GM12892 (cell line): Measurements from ENCODE around the gene ATP10A.
"Not testable (repeated sequence)": the region's sequence is repeated elsewhere in the genome, so short reads cannot be mapped to it uniquely, and the experiment has no call there.

ENCODE experiments used
- DNase-seq: peaks from one replicate; pipeline ENCODE4 v3.0.0; 2011; ENCODE audit not compliant: insufficient read length
- FAIRE-seq: peaks from 2 replicates; lab custom pipeline; 2011; peaks lifted over from hg19 to GRCh38; lab: Jason Lieb, UNC
- POLR2A ChIP-seq: IDR thresholded peaks from 2 replicates; pipeline ENCODE4 v1.6.1; 2011; ENCODE audit warnings: low read depth, low read length, control low read depth
- POLR2AphosphoS5 ChIP-seq: IDR thresholded peaks from 2 replicates; pipeline ENCODE4 v1.6.1; 2011; ENCODE audit warnings: low read depth, low read length, control low read depth
- TAF1 ChIP-seq: IDR thresholded peaks from 2 replicates; pipeline ENCODE4 v1.6.1; 2011; ENCODE audit warnings: low read depth, mild to moderate bottlenecking, control low read depth, low read length, borderline replicate concordance

Gene ATP10A

DNA sequence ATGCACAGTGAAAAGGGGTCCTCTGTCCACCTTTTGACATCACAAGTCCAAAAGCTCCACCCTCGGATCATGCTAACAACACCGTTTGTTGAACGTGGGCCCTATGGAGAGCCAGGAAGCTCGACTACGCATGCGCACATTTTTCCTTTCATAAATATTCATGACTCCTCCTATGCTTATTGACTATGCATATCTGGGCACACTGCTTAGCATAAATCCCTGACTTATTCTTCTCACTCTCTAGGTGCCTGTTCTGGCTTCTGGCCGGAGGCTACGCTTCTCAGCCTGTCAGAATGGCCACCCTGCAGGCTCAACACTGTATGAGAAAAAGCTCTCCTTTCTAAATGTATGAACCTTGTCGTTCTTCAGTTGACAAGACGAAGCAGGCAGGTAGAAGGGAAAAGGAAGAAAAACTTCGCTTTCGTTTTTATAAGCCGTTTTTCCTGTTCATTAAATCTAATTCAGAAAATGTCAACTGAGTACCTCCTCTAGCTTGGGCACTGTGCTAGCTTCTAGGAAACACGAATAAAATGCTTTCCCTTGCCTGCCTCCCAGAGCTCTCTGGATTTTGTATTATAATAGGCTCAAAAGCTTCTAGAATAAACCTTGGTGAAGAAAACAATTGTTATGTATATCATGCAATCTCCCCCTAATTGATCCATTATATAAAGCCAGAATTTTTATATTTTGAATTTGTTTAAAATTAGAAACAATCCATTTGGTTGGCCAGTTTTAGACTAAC, 207.7 kb downstream of the ATP10A start:
- FAIRE-seq (no peak), DNase-seq (no peak)
- no peak for TF ChIP-seq TAF1
- TF ChIP-seq POLR2A = no peak
- TF ChIP-seq POLR2AphosphoS5 = no peak

DNA sequence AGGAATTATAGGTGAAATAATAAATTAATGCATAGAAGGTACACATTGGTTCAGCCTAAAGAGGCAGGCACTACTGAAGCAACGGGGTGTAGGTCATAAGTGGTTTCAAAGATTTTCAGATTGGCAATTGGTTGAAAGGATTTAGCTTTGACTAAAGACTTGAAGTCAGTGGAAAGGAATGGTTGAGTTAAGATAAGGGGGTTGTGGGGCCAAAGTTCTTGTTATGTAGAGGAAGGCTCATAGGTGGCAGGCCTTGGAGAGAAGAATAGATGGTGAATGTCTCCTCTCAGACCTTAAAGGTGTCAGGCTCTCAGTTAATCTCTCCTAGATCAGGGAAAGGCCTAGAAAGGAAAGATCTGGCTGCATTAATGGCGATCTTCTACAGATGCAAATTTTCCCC, 209.8 kb downstream of the ATP10A start:
- DNase-seq (no peak), FAIRE-seq (no peak)
- TF ChIP-seq TAF1 (no peak), POLR2AphosphoS5 (no peak), POLR2A (no peak)

DNA sequence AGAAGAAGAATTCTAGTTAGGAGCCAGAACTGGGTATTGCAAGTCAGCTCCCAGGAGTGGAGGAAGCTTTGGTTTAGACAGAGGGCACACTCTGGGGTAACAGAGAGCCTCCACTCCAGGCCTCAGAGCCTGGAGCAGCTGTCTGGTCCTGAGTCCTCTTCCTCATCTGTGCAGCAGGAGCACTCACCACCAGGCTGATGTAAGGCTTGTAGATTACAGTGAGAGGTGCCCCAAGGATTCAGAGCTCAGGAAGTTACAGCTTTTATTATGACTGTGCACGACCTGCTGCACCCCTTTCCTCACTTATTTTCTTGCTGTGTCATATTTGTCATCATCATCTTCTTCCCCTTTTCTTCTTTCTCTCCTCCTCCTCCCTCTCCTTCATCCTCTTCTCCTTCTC, 210.4 kb downstream of the ATP10A start:
- no peak for FAIRE-seq
- no peak for DNase-seq
- TF ChIP-seq POLR2A = no peak

DNA sequence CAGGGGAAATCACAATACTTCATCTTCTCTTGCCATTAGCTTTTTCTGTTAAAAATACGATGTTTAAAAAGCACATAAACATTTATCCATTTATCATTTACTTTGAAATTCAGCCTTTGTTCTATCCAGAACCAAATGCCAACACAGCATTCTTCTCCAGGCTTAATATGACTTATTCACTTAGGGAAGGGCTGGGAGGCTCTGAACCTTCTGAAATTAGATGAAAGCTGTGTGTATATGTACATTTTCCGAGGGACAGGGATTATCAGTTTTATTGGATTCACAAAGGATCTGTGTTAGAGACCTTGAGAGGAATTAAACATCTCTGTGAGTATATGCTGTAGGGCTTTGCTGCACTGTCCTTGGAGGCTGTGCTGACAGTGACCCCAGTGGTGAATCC, 213.7 kb downstream of the ATP10A start:
- no peak for TF ChIP-seq POLR2A
- no peak for FAIRE-seq
- DNase-seq = no peak

DNA sequence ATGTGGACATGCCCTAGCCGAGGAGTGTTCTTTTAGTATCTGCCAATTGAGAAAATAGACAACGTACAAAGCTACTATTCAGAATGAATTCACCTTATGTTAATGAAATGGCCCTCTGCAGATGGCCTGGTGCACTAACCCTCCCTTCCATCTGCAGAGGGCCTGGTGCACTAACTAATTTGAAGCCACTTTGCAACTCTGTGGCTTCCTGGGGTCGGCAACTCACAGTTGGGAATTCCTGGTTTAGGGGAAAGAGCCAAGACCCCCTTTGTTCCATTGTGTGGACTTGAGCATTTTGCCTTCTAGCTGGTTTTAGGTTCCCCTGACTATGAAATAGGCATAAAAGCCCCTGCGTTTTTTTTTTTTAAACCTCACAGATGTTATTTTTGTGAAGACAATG, 220.0 kb downstream of the ATP10A start:
- TF ChIP-seq POLR2AphosphoS5 (no peak), TAF1 (no peak), POLR2A (no peak)
- no peak for FAIRE-seq
- no peak for DNase-seq

DNA sequence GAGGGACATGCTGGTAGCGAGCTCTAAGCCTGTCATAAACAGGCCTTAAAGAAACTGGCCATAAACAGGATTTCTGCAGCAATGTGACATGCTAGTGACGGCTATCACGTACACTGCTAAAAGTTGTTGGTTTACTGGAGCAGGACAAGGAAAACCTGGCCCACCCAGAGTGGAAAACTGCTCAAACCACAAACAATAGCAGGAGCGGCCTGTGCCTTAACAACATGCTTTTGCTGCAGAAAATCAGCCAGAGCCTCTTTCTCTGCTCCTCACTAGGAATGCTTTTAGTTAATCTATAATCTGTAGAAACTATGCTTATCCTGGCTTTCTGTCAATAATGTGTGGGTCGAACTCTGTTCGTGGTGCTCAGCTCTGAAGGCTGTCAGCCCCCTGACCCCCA, 221.4 kb downstream of the ATP10A start:
- no peak for DNase-seq

DNA sequence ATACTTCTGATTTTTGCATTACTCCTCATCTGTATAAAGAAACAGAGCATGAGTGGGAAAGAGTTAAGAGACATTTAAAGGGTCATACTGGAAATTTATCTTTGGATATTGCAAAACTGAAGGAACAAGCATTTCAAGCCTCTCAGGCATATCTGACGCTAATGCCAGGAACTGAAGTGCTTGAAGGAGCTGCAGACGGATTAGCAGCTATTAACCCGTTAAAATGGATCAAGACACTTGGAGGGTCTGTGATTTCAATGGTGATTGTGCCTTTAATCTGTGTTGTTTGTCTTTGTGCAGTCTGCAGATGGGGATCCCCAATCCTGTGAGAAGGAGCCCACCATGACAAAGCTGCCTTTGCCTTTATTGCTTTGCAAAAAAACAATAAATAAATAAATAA, 221.8 kb downstream of the ATP10A start:
- FAIRE-seq (no peak), DNase-seq (no peak)
- TF ChIP-seq POLR2A (no peak), TAF1 (no peak), POLR2AphosphoS5 (no peak)

More for the DNA sequence above, 221.4 kb downstream of the ATP10A start:
- TF ChIP-seq TAF1 (no peak), POLR2AphosphoS5 (no peak), POLR2A (no peak)
- FAIRE-seq = no peak

DNA sequence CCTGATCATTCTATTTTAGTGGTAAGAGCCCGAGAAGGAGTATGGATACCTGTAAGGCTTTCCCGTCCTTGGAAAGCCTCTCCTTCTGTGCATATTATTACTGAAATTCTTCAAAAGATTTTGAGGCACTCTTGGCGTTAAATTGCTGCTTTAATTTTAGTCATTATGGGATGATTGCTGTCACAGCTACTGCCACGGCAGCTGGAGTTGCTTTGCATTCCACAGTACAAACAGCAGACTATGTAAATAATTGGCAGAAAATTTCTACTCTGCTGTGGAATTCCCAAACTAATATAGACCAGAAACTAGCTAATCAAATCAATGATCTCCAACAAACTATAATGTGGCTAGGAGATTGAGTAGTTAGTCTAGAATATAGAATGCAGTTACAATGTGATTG, 222.2 kb downstream of the ATP10A start:
- DNase-seq, FAIRE-seq: not testable (repeated sequence)

DNA sequence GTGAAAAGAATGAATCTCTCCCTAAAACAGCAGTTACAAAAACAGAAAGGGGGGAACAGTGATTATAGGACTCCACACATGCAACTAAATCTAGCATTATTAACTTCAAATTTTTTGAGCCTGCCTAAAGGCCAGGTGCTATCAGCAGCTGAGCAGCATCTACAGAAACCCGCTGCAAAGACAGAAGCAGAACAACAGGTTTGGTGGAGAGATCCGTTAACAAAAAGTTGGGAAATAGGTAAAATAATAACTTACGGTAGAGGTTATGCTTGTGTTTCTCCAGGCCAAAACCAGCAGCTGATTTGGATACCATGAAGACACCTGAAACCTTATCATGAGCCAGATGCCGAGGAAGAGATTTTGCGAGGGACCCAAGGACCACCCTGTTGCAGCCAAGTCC, 222.7 kb downstream of the ATP10A start:
- no peak for FAIRE-seq
- no peak for DNase-seq

DNA sequence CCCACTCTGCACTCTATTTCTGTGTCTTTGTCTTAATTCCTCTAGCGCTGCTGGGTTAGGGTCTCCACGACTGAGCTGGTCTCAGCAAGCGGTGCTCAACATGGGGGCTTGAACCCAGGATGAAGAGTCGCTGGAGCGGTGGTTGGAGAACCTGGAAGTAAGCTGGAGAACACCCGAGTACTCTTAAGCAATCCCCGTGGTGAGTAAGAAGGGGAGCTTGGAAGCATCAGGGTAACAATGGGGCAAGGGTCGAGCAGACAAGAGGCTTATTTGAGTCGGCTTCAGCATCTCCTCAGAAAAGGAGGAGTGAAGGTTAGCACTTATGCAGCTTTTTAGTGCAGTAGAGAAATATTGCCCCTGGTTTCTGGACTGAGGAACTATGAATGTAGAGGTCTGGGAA, 226.6 kb downstream of the ATP10A start:
- DNase-seq, FAIRE-seq: not testable (repeated sequence)

More for the DNA sequence above, 222.7 kb downstream of the ATP10A start:
- no peak for TF ChIP-seq TAF1
- TF ChIP-seq POLR2A = no peak
- TF ChIP-seq POLR2AphosphoS5 = no peak

DNA sequence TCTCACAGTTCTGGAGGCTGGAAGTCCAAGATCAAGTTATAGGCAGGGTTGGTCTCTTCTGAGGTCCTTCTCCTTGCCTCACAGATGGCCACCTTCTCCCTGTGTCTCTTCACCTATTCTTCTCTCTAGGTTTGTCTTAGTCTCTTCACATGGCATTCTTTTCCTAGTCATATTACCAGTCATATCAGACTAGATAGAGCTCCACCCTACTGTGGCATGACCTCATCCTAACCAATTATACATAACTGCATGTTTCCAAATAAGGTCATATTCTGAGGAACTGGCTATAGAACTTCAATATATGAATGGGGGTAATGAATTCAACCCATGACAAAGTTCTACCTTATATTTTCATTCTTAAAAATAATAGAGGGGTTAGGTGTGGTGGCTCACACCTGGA, 227.9 kb downstream of the ATP10A start:
- DNase-seq (no peak), FAIRE-seq (no peak)
- no peak for TF ChIP-seq POLR2A
- no peak for TF ChIP-seq TAF1
- no peak for TF ChIP-seq POLR2AphosphoS5

DNA sequence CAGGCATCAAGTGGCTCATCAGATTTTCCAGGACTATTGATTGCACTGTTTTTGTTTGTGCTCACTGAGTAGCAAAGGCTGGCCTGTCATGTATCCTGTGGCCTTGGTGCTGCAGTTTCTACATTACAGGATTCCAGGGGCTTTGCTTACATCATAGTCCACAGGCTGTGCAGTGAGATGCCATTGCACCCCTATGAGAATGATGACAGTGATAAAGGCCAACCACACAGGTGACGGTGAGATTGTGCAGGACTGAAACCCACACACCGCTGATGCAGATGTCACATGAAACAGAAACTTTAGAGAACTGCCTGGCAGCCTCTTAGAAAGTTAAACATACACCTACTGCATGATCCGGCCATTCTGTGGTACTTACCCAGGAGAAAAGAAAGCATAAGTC, 229.3 kb downstream of the ATP10A start:
- DNase-seq (no peak), FAIRE-seq (no peak)
- no peak for TF ChIP-seq TAF1
- TF ChIP-seq POLR2A = no peak
- no peak for TF ChIP-seq POLR2AphosphoS5

DNA sequence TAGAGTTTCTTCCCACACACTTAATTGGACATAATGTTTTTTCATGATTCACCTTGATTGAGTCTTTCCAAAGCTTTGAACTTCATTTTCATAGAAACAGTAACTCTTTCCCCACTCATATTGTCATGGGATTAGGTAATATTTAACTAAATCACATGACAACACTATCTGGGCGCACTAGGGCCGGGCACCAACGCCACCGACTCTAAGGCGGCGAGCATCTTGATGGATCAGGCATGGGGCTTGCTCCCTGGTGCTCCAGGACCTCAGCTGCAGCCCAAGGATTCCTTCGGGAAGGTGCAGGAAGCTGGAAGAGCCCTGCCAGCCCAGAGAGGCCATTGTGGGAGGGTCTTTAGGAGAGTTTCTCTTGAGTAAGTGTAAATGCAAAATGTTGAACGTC, 231.2 kb downstream of the ATP10A start:
- FAIRE-seq = no peak
- no peak for TF ChIP-seq POLR2AphosphoS5
- DNase-seq = no peak
